ENCODE results near the gene CSF1R. TPM values are rescaled to one million over a fixed set of nuclear protein-coding genes. Genes with fewer than 3 reads are reported as not detected.

Gene CSF1R
- polyA plus RNA-seq, 1 donor from 2014 or later: not detected

GRCh38 chr5:150103678-150104549 lies 17.6 kb upstream of the CSF1R start:
- no peaks in the 10 kb centered on the region for H3K79me2 ChIP-seq (replicated peaks; ENCODE audit: insufficient read depth, low read length)
- no peak overlapping the region for H2AFZ ChIP-seq (ENCODE audit: low read depth, low read length)
- no peaks in the 10 kb centered on the region for H3K27me3 ChIP-seq (ENCODE audit: insufficient read depth, low read depth, low read length)
- no peaks in the 10 kb centered on the region for H3K9me2 ChIP-seq (ENCODE audit: insufficient read depth, low read length)
- no peak for TF ChIP-seq CTCF (IDR thresholded peaks at IDR 0.05; ENCODE audit: poor library complexity, severe bottlenecking)
- TF ChIP-seq EP300 (conservative IDR thresholded peaks at IDR 0.05; ENCODE audit: poor library complexity, severe bottlenecking): no peak
- TF ChIP-seq POLR2AphosphoS5 (IDR thresholded peaks at IDR 0.05): no peak
- no peaks in the 10 kb centered on the region for H3F3A ChIP-seq (ENCODE audit: insufficient read depth, low read length, poor library complexity, severe bottlenecking)
- H3K4me2 ChIP-seq (ENCODE audit: low read length): no peak overlapping the region
- H3K27ac ChIP-seq (ENCODE audit: low read length): no peak overlapping the region
- no peaks in the 10 kb centered on the region for H4K20me1 ChIP-seq (ENCODE audit: insufficient read depth)
- H3K9ac ChIP-seq (ENCODE audit: low read length): no peak overlapping the region
- H3K36me3 ChIP-seq (ENCODE audit: insufficient read depth, low read length): no peaks in the 10 kb centered on the region
- no peak overlapping the region for H3K4me3 ChIP-seq (ENCODE audit: low read length)
- no peaks in the 10 kb centered on the region for H3K9me3 ChIP-seq (ENCODE audit: low read length)

- H3K36me3 ChIP-seq (ENCODE audit: insufficient read depth, low read length): no peaks in the 10 kb centered on the region
- H4K20me1 ChIP-seq (ENCODE audit: insufficient read depth): no peaks in the 10 kb centered on the region
- no peaks in the 10 kb centered on the region for H3F3A ChIP-seq (ENCODE audit: insufficient read depth, low read length, poor library complexity, severe bottlenecking)
- H3K79me2 ChIP-seq (replicated peaks; ENCODE audit: insufficient read depth, low read length): no peaks in the 10 kb centered on the region
- no peak overlapping the region for H3K4me3 ChIP-seq (ENCODE audit: low read length)
- no peak overlapping the region for H3K27ac ChIP-seq (ENCODE audit: low read length)
- no peaks in the 10 kb centered on the region for H3K9me3 ChIP-seq (ENCODE audit: low read length)
- H2AFZ ChIP-seq (ENCODE audit: low read depth, low read length): no peak overlapping the region
- H3K4me2 ChIP-seq (ENCODE audit: low read length): no peak overlapping the region
- H3K27me3 ChIP-seq (ENCODE audit: insufficient read depth, low read depth, low read length): no peaks in the 10 kb centered on the region
- no peak overlapping the region for H3K9ac ChIP-seq (ENCODE audit: low read length)
- TF ChIP-seq SMC3 (conservative IDR thresholded peaks at IDR 0.05; ENCODE audit: poor library complexity) (no peak), POLR2AphosphoS5 (IDR thresholded peaks at IDR 0.05) (no peak), EP300 (conservative IDR thresholded peaks at IDR 0.05; ENCODE audit: poor library complexity, severe bottlenecking) (no peak), RAD21 (conservative IDR thresholded peaks at IDR 0.05) (no peak), REST (IDR thresholded peaks at IDR 0.05; ENCODE audit: borderline replicate concordance) (no peak)
- H3K9me2 ChIP-seq (ENCODE audit: insufficient read depth, low read length): no peaks in the 10 kb centered on the region
Observed at GRCh38 chr5:150101023-150101422, 14.7 kb upstream of the CSF1R start.

GRCh38 chr5:150097152-150097551 lies 10.8 kb upstream of the CSF1R start:
- no peak overlapping the region for H3K4me2 ChIP-seq (ENCODE audit: low read length)
- no peaks in the 10 kb centered on the region for H3K36me3 ChIP-seq (ENCODE audit: insufficient read depth, low read length)
- H3K27ac ChIP-seq (ENCODE audit: low read length): no peak overlapping the region
- no peak overlapping the region for H3K4me3 ChIP-seq (ENCODE audit: low read length)
- no peak overlapping the region for H2AFZ ChIP-seq (ENCODE audit: low read depth, low read length)
- no peaks in the 10 kb centered on the region for H3K9me3 ChIP-seq (ENCODE audit: low read length)
- H3K27me3 ChIP-seq (ENCODE audit: insufficient read depth, low read depth, low read length): no peaks in the 10 kb centered on the region
- no peaks in the 10 kb centered on the region for H3F3A ChIP-seq (ENCODE audit: insufficient read depth, low read length, poor library complexity, severe bottlenecking)
- TF ChIP-seq MXI1 (conservative IDR thresholded peaks at IDR 0.05; ENCODE audit: poor library complexity, severe bottlenecking): no peak
- no peak for TF ChIP-seq RAD21 (conservative IDR thresholded peaks at IDR 0.05)
- no peak for TF ChIP-seq SMC3 (conservative IDR thresholded peaks at IDR 0.05; ENCODE audit: poor library complexity)
- no peak for TF ChIP-seq POLR2AphosphoS5 (IDR thresholded peaks at IDR 0.05)
- no peak for TF ChIP-seq CTCF (IDR thresholded peaks at IDR 0.05; ENCODE audit: poor library complexity, severe bottlenecking)
- TF ChIP-seq TAF1 (IDR thresholded peaks at IDR 0.05; ENCODE audit: low read depth): no peak
- H3K79me2 ChIP-seq (replicated peaks; ENCODE audit: insufficient read depth, low read length): no peaks in the 10 kb centered on the region
- H3K9me2 ChIP-seq (ENCODE audit: insufficient read depth, low read length): no peaks in the 10 kb centered on the region
- H4K20me1 ChIP-seq (ENCODE audit: insufficient read depth): no peaks in the 10 kb centered on the region
- H3K9ac ChIP-seq (ENCODE audit: low read length): no peak overlapping the region

Data from neural cell (in vitro differentiated cells).